AG04450 (cell line): Measurements from ENCODE around the gene PDCD5. TPM values are rescaled to one million over a fixed set of nuclear protein-coding genes. Genes with fewer than 3 reads are reported as not detected.

Source experiments
- CTCF ChIA-PET: fragments of 300-600, 350-600 bp; formaldehyde crosslinking; extraction: SDS; loops from one replicate; lab custom pipeline; 2022; ENCODE audit warnings: antibody characterized with exemption, inconsistent platforms; lab: Charles Lee
- POLR2A ChIA-PET: fragments of 350-600 bp; formaldehyde crosslinking; extraction: SDS; loops from one replicate; lab custom pipeline; 2021; ENCODE audit warnings: antibody characterized with exemption, inconsistent platforms; lab: Yijun Ruan, JAX
- DNase-seq: peaks from one replicate; pipeline ENCODE4 v3.0.0-alpha.2; 2011; ENCODE audit warnings: low read depth, low spot score
- H3K27ac ChIP-seq: one replicate; pipeline ENCODE4 v1.5.1; 2012; ENCODE audit warnings: low read depth, low read length, control low read depth
- H3K27me3 ChIP-seq: one replicate; pipeline ENCODE4 v1.6.0; 2012; ENCODE audit warnings: low read length; ENCODE audit not compliant: control insufficient read depth, insufficient read depth
- H3K4me3 ChIP-seq: 2 replicates; pipeline ENCODE4 v1.5.1; 2011; ENCODE audit warnings: mild to moderate bottlenecking, low read depth, low read length, control low read depth
- H3K9me3 ChIP-seq: 2 replicates; pipeline ENCODE4 v1.5.1; 2012; ENCODE audit warnings: low read length; ENCODE audit not compliant: control insufficient read depth, insufficient read depth
- polyA plus RNA-seq: library from polyadenylated mRNA; depleted of rRNA; stranded (reverse); fragments of >200 nt; gene quantifications from 2 replicates; pipeline ENCODE4 v1.2.3, GENCODE V29; 2011
- TF ChIP-seq, protein P1 (sequence below): IDR thresholded peaks from 2 replicates; pipeline ENCODE4 v1.5.1; 2011; ENCODE audit warnings: low read depth, low read length, control low read depth, inconsistent platforms

PDCD5 gene
- polyA plus RNA-seq, 1 experiment = 124 TPM

DNA sequence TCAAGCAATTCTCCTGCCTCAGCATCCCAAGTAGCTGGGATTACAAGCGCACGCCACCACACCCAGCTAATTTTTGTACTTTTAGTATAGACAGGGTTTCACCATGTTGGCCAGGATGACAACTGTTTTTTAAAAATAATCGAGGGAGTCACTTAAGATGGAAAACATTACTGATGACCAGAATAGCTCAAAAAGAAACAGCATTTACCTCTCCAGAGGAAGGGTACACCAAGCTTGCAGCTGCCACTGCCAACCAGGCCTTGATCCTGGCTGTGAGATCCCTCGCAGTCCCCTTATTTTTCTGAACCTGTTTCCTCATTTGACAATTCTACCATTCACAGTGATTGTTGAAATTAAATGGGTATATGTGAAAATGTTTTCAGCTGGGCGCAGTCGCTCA, 14.5 kb downstream of the PDCD5 start:
- Histone ChIP-seq H3K9me3 (peaks cover 2% of the 10 kb centered on the region; the same call in 1 of the 2 replicates), H3K4me3 (no peak overlapping the region), H3K27ac (no peak overlapping the region), H3K27me3 (no peaks in the 10 kb centered on the region)
- CTCF ChIA-PET = interaction anchor here (1.4 kb wide), 1 partner anchor 15 kb away, joined by 3 read pairs; no protein-coding TSS in a partner anchor
- TF ChIP-seq, protein P1, sequence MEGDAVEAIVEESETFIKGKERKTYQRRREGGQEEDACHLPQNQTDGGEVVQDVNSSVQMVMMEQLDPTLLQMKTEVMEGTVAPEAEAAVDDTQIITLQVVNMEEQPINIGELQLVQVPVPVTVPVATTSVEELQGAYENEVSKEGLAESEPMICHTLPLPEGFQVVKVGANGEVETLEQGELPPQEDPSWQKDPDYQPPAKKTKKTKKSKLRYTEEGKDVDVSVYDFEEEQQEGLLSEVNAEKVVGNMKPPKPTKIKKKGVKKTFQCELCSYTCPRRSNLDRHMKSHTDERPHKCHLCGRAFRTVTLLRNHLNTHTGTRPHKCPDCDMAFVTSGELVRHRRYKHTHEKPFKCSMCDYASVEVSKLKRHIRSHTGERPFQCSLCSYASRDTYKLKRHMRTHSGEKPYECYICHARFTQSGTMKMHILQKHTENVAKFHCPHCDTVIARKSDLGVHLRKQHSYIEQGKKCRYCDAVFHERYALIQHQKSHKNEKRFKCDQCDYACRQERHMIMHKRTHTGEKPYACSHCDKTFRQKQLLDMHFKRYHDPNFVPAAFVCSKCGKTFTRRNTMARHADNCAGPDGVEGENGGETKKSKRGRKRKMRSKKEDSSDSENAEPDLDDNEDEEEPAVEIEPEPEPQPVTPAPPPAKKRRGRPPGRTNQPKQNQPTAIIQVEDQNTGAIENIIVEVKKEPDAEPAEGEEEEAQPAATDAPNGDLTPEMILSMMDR = no peak
- POLR2A ChIA-PET = no interaction called here
- no peak for DNase-seq

DNA sequence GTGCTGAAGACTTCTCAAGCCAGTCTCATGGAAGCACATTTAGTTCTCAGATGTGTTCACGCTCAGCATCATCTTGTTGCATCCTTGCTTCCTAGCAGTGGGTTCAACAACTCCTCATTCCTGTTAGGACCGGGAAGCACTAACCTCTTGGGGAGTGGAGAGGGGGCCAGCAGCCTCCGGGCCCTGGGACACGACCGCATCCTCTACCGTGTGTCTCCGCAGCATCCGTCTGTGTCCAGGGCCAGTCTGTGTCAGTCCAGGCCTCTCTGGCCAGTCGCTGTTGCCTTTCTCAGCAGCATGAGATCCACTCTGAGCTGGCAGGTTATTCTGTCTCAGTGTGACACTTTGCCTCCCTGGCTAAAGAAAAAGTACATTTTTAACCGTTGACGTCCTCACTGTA, 17.0 kb downstream of the PDCD5 start:
- CTCF ChIA-PET = interaction anchor here (1.2 to 1.4 kb wide), 2 partner anchors 12 to 15 kb away, joined by 3 read pairs; no protein-coding TSS in a partner anchor
- TF ChIP-seq, protein P1 = no peak
- POLR2A ChIA-PET = no interaction called here
- Histone ChIP-seq H3K27me3 (no peaks in the 10 kb centered on the region), H3K9me3 (peaks cover 1% of the 10 kb centered on the region; the same call in 1 of the 2 replicates), H3K4me3 (no peak overlapping the region), H3K27ac (no peak overlapping the region)
- DNase-seq = no peak

DNA sequence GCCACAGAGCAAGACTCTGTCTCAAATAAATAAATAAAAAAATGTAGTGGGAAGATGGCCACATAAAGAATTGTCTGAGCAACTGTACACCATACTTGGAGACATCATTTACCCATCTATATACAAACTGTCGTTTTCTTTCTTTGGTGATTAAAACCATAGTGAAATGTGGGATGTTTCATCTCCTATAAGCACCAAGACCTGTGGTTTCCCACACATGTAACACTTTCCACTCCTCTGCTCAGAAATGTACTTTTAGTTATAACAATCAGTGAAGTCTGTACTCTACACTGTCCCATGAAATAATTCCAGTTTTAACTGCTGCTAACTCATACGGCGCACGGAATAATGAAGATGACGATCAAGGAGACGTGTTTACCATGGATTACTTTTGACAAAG, 18.3 kb downstream of the PDCD5 start:
- H3K27me3 ChIP-seq = no peaks in the 10 kb centered on the region
- H3K9me3 ChIP-seq = no peaks in the 10 kb centered on the region
- no peak overlapping the region for H3K4me3 ChIP-seq
- CTCF ChIA-PET = interaction anchor here (0.6 to 1.8 kb wide), 12 partner anchors 9 to 328 kb away, joined by 3 to 15 read pairs (median 5); partner anchors contain the start of gene PDCD5
- H3K27ac ChIP-seq = no peak overlapping the region
- DNase-seq = no peak
- POLR2A ChIA-PET = no interaction called here
- TF ChIP-seq, protein P1 = no peak

DNA sequence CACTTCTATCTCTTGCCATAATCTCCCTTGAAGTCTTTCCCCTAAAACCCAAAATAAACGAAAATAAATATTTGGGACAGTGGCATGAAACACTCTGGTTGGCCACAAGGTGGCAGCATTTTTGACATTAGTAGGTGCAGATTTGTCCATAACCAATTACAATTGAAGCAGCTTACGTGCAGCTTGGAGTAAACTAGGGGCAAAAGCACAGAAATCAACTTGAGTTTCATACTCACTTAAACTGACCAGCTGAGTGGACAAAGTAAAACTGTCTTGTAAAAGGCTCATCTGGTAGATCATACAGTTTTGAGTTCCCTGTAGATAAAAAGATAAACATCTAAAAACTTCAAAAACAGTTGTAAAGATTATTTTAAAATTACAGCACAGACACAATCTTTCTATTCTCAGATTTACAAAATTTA, 18.8 kb downstream of the PDCD5 start:
- Histone ChIP-seq H3K4me3 (no peak overlapping the region), H3K27me3 (no peaks in the 10 kb centered on the region), H3K27ac (no peak overlapping the region), H3K9me3 (no peaks in the 10 kb centered on the region)
- ChIA-PET POLR2A (no interaction called here), CTCF (interaction anchor here (0.5 to 1.8 kb wide), 25 partner anchors 9 to 378 kb away, joined by 3 to 15 read pairs (median 5); partner anchors contain the start of gene PDCD5)
- peak; percentile 36 for DNase-seq
- TF ChIP-seq, protein P1 = peak; percentile 75

DNA sequence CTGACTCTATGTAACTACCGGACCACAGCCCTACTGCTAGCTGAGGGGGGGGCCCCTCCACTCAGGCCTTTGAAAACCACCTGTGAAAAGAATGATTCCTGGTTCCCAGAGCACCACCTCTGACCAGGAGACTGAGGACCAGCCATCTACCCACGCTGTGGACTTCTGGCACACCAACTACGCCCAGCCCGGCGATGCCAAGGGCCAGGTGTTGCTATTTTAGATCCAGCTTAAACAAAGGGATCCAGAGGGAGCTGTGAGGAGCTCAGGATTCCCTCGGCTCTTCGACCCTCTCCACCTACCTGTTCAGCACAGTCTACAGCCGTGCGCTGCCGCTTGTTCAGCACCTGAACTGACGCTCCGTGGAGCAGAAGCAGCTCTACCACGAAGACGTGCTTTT, 23.0 kb downstream of the PDCD5 start:
- Histone ChIP-seq H3K27ac (no peak overlapping the region), H3K9me3 (no peaks in the 10 kb centered on the region; the same call in 1 of the 2 replicates), H3K27me3 (no peaks in the 10 kb centered on the region), H3K4me3 (no peak overlapping the region)
- DNase-seq = no peak
- ChIA-PET CTCF (no interaction called here), POLR2A (no interaction called here)
- TF ChIP-seq, protein P1 = no peak
